GM19099 (cell line): ENCODE data around the gene CRELD2.

Experiments
- POLR2A ChIP-seq: IDR thresholded peaks from 3 replicates; pipeline ENCODE4 v1.6.1; 2011; ENCODE audit warnings: low read depth; ENCODE audit not compliant: insufficient read length; ENCODE audit errors: extremely low read depth

The CRELD2 gene

DNA sequence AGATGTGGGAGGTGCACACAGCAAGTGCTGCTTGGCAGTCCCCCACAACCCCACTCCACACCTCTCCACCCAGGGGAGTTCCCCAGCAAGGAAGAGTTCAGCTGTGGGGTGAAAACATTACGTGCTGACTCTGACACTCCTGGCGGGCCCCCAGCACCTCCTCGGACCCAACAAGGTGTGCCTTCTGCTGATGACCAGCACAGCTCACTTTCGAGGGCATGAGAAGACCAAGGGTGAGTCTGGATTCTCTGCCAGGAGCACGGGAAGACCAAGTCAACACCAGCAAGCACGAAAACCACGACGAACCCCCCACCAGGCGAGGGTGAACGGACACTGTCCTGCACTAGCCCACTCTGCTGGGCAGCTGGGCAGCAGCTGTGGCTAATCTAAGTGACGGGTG is 1.6 kb upstream of the CRELD2 start:
- no peak for TF ChIP-seq POLR2A

DNA sequence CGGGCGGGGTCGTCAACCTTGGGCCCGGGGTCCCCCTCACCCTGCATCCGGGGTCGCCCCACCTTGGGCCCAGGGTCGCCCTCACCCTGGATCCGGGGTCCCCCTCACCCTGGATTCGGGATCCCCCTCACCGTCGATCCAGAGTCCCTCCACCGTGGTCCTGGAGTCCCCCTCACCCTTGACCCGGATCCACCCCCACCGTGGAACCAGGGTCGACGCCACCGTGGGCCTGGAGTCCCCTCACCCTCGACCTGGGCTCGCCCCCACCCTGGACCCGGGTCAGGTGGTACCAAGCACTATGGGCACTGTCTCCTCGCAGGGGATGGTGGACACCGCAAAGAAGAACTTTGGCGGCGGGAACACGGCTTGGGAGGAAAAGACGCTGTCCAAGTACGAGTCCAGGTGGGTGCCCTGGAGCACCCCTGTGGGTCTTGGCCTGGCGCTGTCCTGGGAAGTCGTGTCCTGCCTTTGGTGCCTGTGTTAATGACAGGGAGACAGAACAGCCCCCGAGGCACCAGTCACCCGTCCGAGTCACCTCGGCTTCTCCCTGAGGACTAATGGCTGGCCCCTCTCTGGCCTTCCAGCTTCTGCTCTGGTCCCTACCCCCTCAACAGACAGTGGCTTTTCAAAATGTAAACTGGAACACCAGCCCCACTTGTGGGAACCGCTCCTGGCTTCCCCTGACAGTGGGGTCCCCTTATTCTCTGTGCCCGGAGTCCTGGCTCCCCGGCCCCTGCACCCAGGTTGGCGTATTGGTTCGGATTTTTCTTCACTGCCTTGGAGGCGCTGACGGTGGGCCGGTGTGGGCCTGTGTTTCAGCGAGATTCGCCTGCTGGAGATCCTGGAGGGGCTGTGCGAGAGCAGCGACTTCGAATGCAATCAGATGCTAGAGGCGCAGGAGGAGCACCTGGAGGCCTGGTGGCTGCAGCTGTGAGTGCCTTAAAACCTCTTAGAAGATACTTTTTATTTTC is 762 bp downstream of the CRELD2 start:
- TF ChIP-seq POLR2A: no peak

DNA sequence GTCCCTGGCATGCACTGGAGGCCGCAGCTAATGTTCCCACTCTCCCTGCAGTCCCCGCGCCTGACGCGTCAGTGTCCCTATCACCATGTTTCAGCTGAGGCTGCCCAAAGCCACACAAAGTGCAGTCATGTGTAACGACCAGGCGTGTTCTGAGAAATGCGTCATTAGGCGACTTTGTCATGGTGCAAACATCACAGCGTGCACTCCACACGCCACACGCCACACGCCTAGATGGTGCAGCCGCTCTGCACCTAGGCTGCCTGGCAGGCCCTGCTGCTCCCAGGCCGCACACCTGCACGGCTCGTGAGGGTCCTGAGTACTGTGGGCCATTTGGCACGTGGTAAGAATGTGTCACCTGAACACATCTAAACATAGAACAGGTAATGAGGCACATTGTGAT is 2.4 kb downstream of the CRELD2 start:
- no peak for TF ChIP-seq POLR2A

DNA sequence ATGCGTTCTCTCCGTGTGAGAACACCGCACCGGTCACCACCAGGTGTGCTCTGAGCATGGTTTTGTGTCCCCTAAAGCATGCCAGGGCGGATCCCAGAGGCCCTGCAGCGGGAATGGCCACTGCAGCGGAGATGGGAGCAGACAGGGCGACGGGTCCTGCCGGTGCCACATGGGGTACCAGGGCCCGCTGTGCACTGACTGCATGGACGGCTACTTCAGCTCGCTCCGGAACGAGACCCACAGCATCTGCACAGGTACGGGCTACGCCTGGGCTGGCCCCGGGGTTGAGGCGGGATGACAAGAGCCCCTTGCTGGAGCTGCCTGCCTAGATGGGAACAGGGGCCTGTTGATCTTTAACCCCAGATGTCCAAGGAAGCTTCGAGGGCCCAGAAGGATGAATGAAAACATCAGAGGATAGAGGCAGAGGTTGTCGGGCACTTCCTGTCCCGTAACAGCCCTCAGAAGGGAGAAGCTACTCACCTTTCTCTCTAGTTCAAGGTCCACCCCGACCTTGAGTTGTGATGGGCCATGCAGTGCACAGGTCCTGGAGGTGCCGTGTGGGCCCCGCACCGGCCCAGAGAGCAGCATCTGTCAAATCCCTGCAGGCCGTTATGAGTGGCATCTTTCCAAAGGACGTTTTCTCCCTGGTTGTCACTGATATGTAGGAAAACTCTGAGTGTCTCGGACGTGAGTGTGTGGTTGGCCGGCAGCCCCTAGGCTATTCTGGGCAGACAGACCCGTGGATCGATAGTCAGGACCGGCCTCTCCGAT is 3.3 kb downstream of the CRELD2 start:
- no peak for TF ChIP-seq POLR2A

GRCh38 chr22:49922484-49922883 is 4.0 kb downstream of the CRELD2 start:
- TF ChIP-seq POLR2A: no peak

GRCh38 chr22:49922926-49923325 is 4.5 kb downstream of the CRELD2 start:
- no peak for TF ChIP-seq POLR2A

DNA sequence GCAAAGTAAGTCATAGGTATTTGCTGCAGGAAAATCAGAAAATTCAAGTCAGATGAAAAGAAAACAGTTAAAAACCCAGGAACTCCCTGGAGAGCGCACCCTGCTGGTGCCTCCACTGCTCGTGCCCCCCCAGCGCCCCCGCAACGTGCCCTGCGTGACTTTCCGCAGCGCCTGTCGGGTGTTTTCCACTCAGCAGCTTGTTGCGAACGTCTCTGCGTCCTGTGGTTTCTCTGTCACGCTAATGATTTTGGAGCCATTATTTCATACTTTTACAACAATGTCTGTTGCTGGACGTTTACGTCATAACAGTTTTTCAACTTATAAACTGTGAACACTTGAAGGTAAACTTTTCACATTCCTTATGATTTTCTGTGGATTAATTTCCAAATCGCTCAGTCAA is 5.0 kb downstream of the CRELD2 start:
- no peak for TF ChIP-seq POLR2A

DNA sequence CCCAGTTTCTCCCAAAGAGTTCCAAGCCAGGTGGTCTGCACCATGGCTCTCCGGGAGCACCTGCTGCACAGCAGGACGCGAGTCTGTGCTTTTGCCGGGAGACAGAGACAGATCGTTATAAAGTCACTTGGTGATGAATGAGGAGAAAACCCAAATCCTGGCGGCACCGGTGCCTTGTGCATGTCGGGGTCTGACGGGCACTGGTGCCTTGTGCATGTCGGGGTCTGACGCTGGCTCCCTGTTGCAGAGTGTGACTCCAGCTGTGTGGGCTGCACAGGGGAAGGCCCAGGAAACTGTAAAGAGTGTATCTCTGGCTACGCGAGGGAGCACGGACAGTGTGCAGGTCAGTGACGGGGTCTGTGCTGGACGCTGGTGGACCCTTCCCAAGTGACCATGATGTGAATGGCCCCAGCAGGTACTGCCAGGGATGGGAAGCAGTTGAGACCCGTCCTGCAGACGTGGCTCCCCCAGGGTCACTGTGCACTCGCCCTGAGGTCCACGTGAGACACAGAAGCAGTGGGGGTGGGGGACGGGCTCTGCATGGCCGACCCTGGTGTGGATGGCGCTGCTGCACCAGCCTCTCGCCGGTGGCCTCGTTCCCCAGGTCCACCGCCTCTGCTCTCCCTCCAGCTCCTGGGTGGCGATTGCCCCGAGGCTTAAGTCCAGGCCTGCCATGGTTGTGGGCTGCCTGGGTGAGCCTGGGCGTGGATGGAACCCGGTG is 5.8 kb downstream of the CRELD2 start:
- TF ChIP-seq POLR2A: no peak

GRCh38 chr22:49925525-49926128 is 7.2 kb downstream of the CRELD2 start:
- TF ChIP-seq POLR2A: peak; percentile 59

GRCh38 chr22:49926916-49927315 is 8.5 kb downstream of the CRELD2 start:
- no peak for TF ChIP-seq POLR2A

DNA sequence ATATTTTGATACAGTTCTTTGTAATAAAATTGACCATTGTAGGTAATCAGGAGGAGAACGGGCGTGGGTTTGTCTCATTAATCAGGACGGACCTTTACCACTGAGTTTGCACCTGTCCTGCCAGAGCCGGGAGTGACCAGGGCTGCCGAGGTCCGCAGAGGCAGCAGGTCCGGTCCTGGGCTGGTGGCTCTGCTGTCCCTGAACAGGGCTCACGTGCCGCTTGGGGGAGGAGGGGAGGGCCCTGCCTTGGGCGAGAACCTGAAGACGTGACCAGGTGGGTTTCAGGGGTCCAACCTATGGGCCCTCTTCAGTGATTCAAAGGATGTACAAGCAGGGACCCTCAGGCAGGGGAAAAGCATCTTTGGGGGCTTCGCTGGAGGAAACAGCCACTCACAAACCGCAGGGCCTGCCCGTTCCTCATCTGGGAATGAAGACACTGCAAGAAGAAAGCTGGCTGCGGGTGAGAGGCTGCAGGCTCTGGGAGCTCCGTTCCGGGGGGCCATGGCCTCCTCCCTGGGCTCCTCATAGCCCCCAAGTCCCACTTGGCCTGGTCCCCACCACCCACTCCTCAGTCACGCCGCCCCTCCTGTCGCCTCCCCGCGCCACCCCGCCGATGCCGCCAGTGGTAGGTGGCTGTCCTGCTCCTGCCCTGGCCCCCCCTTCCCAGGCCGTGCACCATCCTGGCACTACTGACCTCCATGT is 9.2 kb downstream of the CRELD2 start:
- no peak for TF ChIP-seq POLR2A

- TF ChIP-seq POLR2A: no peak
These were observed 9.7 kb downstream of the CRELD2 start for GRCh38 chr22:49928185-49928495.

GRCh38 chr22:49928555-49929210 is 10.2 kb downstream of the CRELD2 start:
- no peak for TF ChIP-seq POLR2A

DNA sequence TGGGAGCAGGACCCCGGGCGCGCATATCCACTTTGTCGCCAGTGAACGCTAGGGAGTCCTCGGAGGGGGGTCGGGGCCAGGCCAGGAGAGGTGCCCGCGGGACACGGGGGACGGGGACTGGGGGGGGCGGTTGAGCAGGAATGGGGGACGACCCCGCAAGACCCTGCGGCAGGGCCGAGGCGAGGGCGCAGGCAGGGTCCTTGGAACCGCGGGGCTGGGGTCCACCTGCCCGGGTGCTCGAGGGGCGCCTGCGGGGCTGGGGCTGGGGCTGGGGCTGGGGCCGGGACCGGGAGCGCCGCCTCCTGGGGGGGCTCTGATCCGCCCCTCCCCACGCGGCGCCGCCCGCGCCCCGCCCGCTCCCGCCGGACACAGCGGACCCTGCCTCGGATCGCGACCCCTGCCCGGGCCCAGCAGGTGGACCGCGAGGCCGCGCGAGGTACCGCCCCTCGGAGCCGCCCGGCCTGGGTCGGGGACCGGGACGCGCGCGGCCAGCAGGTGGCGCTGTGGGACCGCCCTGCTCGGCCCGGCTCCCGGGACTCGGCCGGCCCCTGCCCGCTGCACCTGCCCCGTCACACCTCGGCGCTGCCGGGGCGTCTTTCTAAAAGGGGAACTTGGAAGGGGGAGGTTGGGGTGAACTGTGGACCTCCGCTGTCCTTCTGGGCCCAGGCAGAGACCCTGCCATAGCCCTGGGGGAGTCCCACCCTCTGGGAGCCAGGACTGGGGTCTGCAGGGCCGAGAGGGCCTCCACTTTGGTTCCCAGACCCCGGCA is 11.0 kb downstream of the CRELD2 start:
- TF ChIP-seq POLR2A: no peak
